ENCODE results near the gene GATA1.

DNA sequence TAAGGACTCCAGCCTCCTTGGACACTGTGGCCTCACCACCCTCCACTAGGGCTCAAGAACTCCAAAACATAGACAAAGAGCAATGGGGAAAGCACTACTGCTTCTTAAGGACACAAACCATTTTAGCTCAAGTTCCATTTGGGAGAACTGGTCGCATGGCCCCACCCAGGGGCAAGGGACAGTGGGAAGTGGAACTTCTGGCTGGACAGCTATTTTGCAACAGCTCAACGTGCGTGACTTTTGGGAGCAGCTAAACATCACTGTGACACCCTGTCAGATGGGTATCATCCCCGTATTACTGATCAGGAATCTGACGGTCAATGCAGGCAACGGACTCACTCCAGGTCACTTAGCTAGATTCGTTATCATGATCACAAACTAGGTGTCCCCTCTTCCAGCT, 33.9 kb upstream of the GATA1 start:
- TF ChIP-seq, protein P1, sequence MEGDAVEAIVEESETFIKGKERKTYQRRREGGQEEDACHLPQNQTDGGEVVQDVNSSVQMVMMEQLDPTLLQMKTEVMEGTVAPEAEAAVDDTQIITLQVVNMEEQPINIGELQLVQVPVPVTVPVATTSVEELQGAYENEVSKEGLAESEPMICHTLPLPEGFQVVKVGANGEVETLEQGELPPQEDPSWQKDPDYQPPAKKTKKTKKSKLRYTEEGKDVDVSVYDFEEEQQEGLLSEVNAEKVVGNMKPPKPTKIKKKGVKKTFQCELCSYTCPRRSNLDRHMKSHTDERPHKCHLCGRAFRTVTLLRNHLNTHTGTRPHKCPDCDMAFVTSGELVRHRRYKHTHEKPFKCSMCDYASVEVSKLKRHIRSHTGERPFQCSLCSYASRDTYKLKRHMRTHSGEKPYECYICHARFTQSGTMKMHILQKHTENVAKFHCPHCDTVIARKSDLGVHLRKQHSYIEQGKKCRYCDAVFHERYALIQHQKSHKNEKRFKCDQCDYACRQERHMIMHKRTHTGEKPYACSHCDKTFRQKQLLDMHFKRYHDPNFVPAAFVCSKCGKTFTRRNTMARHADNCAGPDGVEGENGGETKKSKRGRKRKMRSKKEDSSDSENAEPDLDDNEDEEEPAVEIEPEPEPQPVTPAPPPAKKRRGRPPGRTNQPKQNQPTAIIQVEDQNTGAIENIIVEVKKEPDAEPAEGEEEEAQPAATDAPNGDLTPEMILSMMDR (IDR thresholded peaks at IDR 0.05): no peak
- no peak for TF ChIP-seq ZFX (IDR thresholded peaks at IDR 0.05; ENCODE audit: borderline replicate concordance)
